Measurements from ENCODE around the gene DUSP5. TPM values are rescaled to one million over a fixed set of nuclear protein-coding genes. Genes with fewer than 3 reads are reported as not detected.
"Not testable (repeated sequence)": the region's sequence is repeated elsewhere in the genome, so short reads cannot be mapped to it uniquely, and the experiment has no call there.

Gene DUSP5
- polyA plus RNA-seq, 3 donors = 10.8 to 13.9 (median 11.7) TPM

GRCh38 chr10:110528997-110529524 lies 31.4 kb downstream of the DUSP5 start:
- DNase-seq (ENCODE audit: extremely low read depth in 1 of 11, low read depth in 9 of 11, low spot score in 4 of 11) = not testable (repeated sequence)

- DNase-seq (ENCODE audit: extremely low read depth in 1 of 11, low read depth in 9 of 11, low spot score in 4 of 11) = no peak
Measured at GRCh38 chr10:110529596-110530011, 31.9 kb downstream of the DUSP5 start.

DNA sequence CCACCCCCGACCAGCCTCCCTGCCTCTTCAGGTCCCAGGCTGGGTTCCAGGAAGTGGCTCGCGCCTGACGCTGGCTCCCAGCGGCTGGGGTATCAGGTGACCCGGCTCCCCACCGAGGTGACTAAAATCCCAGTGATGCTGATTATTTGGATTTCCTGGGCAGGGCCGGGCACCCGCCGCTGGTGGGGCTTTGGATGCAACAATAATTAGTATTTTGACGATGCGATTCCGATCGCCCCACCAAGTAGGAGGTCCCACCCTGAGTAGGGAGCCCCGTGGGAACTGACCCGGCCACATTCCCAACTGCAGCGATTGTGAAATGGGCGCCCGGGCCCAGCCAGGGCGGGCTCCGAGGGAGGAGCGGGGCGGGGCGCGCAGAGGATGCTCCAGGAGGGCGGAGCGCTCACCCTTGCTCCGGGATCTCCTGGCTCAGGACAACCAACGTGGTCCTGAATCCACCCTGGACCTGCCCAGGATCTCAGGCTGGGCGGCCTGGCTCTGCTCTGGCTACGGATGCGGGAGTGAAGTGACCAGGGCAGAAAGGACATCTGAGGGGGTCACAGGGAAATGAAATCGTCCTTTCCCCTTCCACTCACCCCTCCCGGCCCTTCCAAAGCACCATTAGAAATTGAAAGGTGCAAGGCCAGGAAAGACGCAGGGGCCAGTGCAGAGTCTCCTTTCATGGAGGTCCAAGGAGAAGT lies 32.6 kb downstream of the DUSP5 start:
- peak in 4 of 11 donors; percentile 14 to 26 (median 19) for DNase-seq (ENCODE audit: extremely low read depth in 1 of 11, low read depth in 9 of 11, low spot score in 4 of 11)

- DNase-seq (ENCODE audit: extremely low read depth in 1 of 11, low read depth in 9 of 11, low spot score in 4 of 11) = no peak
Measured at GRCh38 chr10:110531687-110532086, 34.0 kb downstream of the DUSP5 start.

DNA sequence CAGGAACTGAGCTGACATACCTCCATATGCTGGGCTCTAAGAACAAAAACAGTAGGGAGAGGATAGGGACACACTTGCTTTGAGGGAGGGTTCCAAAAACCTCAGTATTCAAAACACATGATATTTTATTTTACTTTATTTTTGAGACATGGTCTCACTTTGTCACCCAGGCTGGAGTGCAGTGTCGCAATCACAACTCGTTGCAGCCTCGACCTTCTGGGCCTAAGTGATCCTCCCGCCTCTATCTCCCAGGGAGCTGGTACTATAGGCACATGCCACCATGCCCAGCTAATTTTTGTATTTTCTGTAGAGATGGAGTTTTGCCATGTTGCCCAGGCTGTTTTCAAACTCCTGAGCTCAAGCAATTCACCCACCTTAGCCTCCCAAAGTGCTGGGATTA lies 34.9 kb downstream of the DUSP5 start:
- not testable (repeated sequence) for DNase-seq (ENCODE audit: extremely low read depth in 1 of 11, low read depth in 9 of 11, low spot score in 4 of 11)

DNA sequence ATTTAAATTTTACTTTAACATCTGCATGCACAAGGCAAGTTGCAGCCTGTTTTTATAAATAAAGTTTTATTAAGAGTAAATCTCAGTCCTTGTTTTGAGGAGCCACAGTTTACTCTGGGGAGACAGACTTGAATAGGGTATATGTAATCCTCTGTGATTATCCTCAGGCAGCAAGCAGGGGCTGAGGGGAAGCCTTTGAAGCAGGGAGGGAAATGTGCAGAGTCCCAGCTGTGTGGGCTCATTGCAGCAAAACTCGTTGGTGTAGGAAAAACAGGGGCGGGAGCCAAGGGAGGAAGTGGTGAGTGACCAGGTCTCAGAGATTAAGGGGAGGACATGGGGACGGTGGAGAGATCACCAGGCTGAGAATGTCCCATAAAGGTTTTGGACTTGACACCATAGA lies 35.4 kb downstream of the DUSP5 start:
- DNase-seq (ENCODE audit: extremely low read depth in 1 of 11, low read depth in 9 of 11, low spot score in 4 of 11) = no peak

GRCh38 chr10:110534571-110534970 lies 36.9 kb downstream of the DUSP5 start:
- no peak for DNase-seq (ENCODE audit: extremely low read depth in 1 of 11, low read depth in 9 of 11, low spot score in 4 of 11)

GRCh38 chr10:110535958-110536891 lies 38.5 kb downstream of the DUSP5 start:
- no peak for DNase-seq (ENCODE audit: extremely low read depth in 1 of 11, low read depth in 9 of 11, low spot score in 4 of 11)

DNA sequence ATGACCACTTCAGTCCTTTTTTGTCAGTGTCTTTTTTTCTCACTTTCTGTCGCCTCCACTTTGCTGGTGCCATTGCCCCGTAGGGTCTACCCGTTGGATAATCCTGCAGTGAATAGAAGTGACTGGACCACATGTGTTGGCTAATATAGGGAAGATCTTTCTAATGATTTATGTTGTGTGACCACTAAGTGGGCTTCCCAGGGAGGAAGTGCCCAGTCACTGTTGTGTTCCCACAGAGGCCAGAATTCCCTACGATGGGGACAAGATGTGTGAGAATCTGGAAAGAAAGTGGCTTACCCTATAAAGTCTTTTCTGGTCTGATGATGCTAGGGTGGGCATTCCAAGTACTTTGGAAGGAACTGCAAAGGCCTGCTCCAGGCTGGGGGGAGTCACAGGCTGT lies 41.4 kb downstream of the DUSP5 start:
- DNase-seq (ENCODE audit: extremely low read depth in 1 of 11, low read depth in 9 of 11, low spot score in 4 of 11) = no peak

DNA sequence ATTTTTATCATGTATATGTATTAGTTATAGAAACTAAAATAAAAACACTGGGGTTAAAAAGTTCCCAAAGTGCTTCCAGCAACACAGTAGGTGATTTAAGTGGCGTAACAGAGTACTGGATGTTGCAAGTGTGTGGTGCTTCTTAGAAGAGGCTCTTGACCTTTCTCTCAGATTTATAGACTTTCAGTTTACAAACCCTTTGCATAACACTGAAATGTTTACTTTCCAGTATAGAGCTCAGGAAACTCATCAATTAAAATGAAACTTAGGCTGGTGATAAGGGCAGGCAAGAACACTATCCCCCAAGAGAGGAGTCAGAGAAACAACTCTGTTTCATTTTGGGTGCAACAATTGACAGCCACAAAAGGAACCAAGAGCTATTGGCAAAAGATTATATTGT lies 42.3 kb downstream of the DUSP5 start:
- no peak for DNase-seq (ENCODE audit: extremely low read depth in 1 of 11, low read depth in 9 of 11, low spot score in 4 of 11)

DNA sequence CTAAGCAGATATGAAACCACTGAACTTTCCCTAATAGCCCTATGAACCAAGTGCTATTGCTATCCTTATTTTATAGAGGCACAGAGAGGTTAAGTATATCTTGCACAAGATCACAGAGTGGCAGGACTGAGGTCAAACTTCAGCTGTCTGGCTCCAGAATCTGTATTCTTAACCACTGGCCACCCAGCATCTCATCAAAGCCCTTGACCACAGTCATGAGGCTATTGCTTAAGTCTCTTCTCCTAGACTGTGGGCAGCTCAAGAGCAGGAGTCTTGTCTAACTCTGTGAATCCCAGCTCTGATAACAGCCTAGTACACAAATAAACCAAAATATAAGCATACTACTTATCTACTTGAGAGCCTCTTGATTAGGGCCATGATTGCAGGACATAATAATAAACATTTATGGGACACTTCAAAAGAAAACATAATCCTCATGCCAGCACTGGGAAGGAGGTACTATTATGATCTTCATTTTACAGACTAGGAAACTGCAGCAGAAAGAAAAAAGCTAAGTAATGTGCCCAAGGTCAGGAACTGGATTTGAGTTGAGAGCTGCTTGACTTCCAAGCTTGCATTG lies 47.3 kb downstream of the DUSP5 start:
- no peak for DNase-seq (ENCODE audit: extremely low read depth in 1 of 11, low read depth in 9 of 11, low spot score in 4 of 11)

GRCh38 chr10:110546077-110546476 lies 48.4 kb downstream of the DUSP5 start:
- DNase-seq (ENCODE audit: extremely low read depth in 1 of 11, low read depth in 9 of 11, low spot score in 4 of 11) = no peak

GRCh38 chr10:110546499-110547110 lies 48.9 kb downstream of the DUSP5 start:
- DNase-seq (ENCODE audit: extremely low read depth in 1 of 11, low read depth in 9 of 11, low spot score in 4 of 11) = no peak

DNA sequence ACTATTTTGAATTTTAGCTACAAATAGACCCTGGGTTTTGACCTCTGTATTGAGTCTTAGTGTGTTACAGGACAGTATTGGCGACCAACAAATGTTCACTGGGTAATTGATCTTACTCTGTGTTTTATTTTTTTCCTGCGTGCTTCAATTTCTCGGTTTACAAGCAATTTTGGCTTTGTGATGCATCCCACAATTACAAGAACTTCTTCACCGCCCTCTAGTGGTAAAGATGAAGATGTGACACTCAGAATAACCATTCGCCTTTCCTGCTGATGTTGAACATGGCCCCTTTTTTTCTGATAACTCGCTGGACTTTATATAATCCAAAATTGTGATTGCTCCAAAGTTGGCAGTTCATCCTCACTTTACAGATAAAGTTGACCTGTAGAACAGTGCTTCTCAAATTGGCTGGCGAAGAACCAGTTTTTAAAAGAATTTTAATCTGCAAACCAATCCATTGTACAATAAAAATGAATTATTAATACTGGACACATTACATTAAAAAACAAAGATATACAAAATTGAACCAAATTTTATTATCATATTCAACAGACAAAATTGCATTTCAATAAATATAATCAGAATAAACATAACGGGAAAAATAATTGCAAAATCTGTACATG lies 49.5 kb downstream of the DUSP5 start:
- DNase-seq (ENCODE audit: extremely low read depth in 1 of 11, low read depth in 9 of 11, low spot score in 4 of 11) = peak in 5 of 11 donors; percentile 25 to 50 (median 39)

DNA sequence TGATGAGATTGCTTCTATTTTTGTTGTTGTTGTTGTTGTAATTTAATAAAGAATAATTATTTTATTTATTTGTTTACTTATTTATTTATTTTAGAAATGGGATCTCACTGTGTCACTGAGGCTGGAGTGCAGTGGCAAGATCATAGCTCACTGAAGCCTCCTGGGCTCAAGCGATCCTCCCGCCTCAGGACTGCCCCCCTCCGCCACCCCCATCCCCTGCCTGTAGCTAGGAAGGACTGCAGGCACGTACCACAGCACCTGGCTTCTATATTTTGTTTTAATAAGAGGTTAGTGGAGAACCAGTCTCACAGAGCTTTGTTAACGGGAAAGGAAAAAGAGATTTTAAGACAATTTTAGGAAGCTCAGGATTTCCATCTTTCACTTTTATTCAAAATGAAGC lies 50.3 kb downstream of the DUSP5 start:
- no peak for DNase-seq (ENCODE audit: extremely low read depth in 1 of 11, low read depth in 9 of 11, low spot score in 4 of 11)

DNA sequence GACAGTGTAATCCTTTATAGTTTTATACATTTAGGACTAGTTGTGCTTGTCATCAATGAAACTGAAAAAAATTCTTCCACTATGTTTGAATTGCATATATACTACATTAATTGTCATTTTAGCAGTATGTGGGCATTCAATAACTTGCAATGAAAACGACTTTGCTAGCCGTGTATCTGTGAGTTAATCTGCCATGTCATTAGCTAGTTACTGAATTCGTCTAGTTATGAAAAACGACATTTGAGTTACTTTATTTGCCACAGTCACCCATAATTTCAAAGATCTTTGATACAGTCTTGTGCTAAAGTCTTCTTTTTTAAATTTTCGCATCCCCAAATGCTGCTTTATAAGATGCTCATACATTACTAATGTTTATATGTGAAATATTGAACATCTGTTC lies 51.5 kb downstream of the DUSP5 start:
- no peak for DNase-seq (ENCODE audit: extremely low read depth in 1 of 11, low read depth in 9 of 11, low spot score in 4 of 11)

DNA sequence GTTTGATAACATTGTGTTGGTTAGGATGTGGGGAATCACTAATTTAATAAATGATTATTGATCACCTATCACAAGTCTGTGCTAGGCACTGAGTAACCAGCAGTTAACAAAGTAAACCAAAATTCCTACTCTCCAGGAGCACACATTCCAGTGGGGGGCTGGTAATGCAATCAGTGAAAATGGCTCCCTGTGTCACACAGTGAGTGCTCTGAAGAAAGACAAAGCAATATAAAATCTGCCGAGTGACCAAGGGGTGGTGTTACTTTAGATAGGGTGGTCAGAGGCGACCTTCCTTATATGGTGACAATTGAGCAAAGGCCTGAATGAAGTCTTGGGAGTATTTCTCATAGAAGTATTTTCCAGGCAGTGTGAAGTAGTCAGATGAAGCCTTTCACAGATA lies 56.2 kb downstream of the DUSP5 start:
- no peak for DNase-seq (ENCODE audit: extremely low read depth in 1 of 11, low read depth in 9 of 11, low spot score in 4 of 11)

GRCh38 chr10:110556296-110556695 lies 58.6 kb downstream of the DUSP5 start:
- DNase-seq (ENCODE audit: extremely low read depth in 1 of 11, low read depth in 9 of 11, low spot score in 4 of 11) = no peak
